ENCODE measurements around the gene BAZ2B.

GRCh38 chr2:159505196-159505595 is 111.2 kb downstream of the BAZ2B start:
- TF ChIP-seq POLR2A (IDR thresholded peaks at IDR 0.05; ENCODE audit: low read depth, low read length) (no peak), PAX5 (IDR thresholded peaks at IDR 0.05; ENCODE audit: insufficient read depth, low read length, severe bottlenecking) (no peak)
